CD4-positive, alpha-beta T cell (primary cell): ENCODE measurements around the gene SYNGR2. TPM values are rescaled to one million over a fixed set of nuclear protein-coding genes. Genes with fewer than 3 reads are reported as not detected.

ENCODE experiments used
- ATAC-seq: fragments of 200-7000 bp; cut with Tn5 transposase; one replicate; pipeline ENCODE4 v1.10.0; 2022; ENCODE audit warnings: mild to moderate bottlenecking; ENCODE audit not compliant: poor library complexity
- CTCF ChIA-PET: fragments of 350-600 bp; sonication (Branson Sonifier 250); formaldehyde crosslinking; loops from one replicate; lab custom pipeline; 2021; ENCODE audit warnings: antibody characterized with exemption, inconsistent platforms; lab: Charles Lee
- POLR2A ChIA-PET: fragments of 350-600 bp; sonication (Branson Sonifier 250); formaldehyde crosslinking; loops from one replicate; lab custom pipeline; 2021; ENCODE audit warnings: antibody characterized with exemption, inconsistent platforms; lab: Charles Lee
- DNase-seq, 14 experiments: peaks; one replicate each; pipeline ENCODE4 v3.0.0-alpha.2; 2013 to 2020; ENCODE audit warnings: mixed read lengths in 2 of 14
- H3K27ac ChIP-seq, 2 donors: one replicate each; pipeline versions ENCODE4 v1.5.1 to v1.7.0; 2013; ENCODE audit warnings: low read length in 2 of 2, low read depth in 1 of 2, mild to moderate bottlenecking in 1 of 2
- H3K27me3 ChIP-seq, 2 experiments: 1 replicate in 1 of 2; 2 replicates in 1 of 2; pipeline versions ENCODE4 v1.6.1 to v1.7.0; 2013; ENCODE audit warnings: low read length in 2 of 2, control low read depth in 1 of 2, mild to moderate bottlenecking in 1 of 2, moderate library complexity in 1 of 2; ENCODE audit not compliant: insufficient read depth in 2 of 2, control insufficient read depth in 1 of 2
- H3K36me3 ChIP-seq: one replicate; pipeline ENCODE4 v1.6.1; 2013; ENCODE audit warnings: low read length, control low read depth; ENCODE audit not compliant: insufficient read depth
- H3K4me1 ChIP-seq: one replicate; pipeline ENCODE4 v1.6.1; 2013; ENCODE audit warnings: low read length, control low read depth; ENCODE audit not compliant: insufficient read depth
- H3K4me3 ChIP-seq: one replicate; pipeline ENCODE4 v1.5.1; 2013; ENCODE audit warnings: mild to moderate bottlenecking, low read length, moderate library complexity
- H3K9me3 ChIP-seq, 2 experiments: 1 replicate in 1 of 2; 2 replicates in 1 of 2; pipeline versions ENCODE4 v1.6.1 to v1.7.0; 2013; ENCODE audit warnings: low read length in 2 of 2, mild to moderate bottlenecking in 2 of 2, control low read depth in 1 of 2, moderate library complexity in 1 of 2; ENCODE audit not compliant: control insufficient read depth in 1 of 2, insufficient read depth in 1 of 2
- H3K27ac Mint-ChIP-seq: one replicate; pipeline ENCODE4 v1.8.0; 2020; ENCODE audit warnings: mixed read lengths
- H3K27me3 Mint-ChIP-seq: one replicate; pipeline ENCODE4 v1.8.0; 2021; ENCODE audit warnings: mixed read lengths
- H3K36me3 Mint-ChIP-seq: one replicate; pipeline ENCODE4 v1.8.0; 2021; ENCODE audit warnings: low read depth, mixed read lengths
- H3K4me1 Mint-ChIP-seq: one replicate; pipeline ENCODE4 v1.8.0; 2021; ENCODE audit warnings: low read depth, mixed read lengths
- H3K4me3 Mint-ChIP-seq: one replicate; pipeline ENCODE4 v1.8.0; 2020; ENCODE audit warnings: mild to moderate bottlenecking, mixed read lengths
- H3K9me3 Mint-ChIP-seq: one replicate; pipeline ENCODE4 v1.8.0; 2020; ENCODE audit warnings: mixed read lengths
- intact Hi-C, 2 experiments: fragments of 100-400 bp; cut with DNase I in 1 of 2; cut with micrococcal nuclease in 1 of 2; formaldehyde crosslinking; loops; one replicate each; pipeline versions ENCODE4 v1.15.1 to v1.9.0; 2023 to 2025; cut with DNase I, micrococcal nuclease
- total RNA-seq, 174 experiments: library from RNA in 2 of 174; stranded (reverse) in 2 of 174; gene quantifications; one replicate each; pipeline ENCODE4 v1.2.3 and lab custom pipeline; 2021 to 2026
- TF ChIP-seq, protein P1 (sequence below): fragments of 200-600 bp; IDR thresholded peaks from one replicate; pipeline ENCODE4 v1.8.0; 2022; ENCODE audit warnings: antibody characterized with exemption, mild to moderate bottlenecking

SYNGR2 gene
- total RNA-seq, 2 experiments from 2014 or later = 34.9 to 41.3 TPM

DNA sequence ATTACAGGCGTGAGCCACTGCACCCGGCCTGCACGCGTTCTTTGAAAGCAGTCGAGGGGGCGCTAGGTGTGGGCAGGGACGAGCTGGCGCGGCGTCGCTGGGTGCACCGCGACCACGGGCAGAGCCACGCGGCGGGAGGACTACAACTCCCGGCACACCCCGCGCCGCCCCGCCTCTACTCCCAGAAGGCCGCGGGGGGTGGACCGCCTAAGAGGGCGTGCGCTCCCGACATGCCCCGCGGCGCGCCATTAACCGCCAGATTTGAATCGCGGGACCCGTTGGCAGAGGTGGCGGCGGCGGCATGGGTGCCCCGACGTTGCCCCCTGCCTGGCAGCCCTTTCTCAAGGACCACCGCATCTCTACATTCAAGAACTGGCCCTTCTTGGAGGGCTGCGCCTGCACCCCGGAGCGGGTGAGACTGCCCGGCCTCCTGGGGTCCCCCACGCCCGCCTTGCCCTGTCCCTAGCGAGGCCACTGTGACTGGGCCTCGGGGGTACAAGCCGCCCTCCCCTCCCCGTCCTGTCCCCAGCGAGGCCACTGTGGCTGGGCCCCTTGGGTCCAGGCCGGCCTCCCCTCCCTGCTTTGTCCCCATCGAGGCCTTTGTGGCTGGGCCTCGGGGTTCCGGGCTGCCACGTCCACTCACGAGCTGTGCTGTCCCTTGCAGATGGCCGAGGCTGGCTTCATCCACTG lies 45.8 kb downstream of the SYNGR2 start, which contains the start of gene BIRC5:
BIRC5 (plus strand) TSS at position 238 of the 690 bp plus-strand sequence; CDS start at position 302, 64 bp downstream.
- no peaks in the 10 kb centered on the region for H3K27me3 Mint-ChIP-seq
- CTCF ChIA-PET = no interaction called here
- no peak within 1 kb of the TSS for H3K4me3 Mint-ChIP-seq
- no peaks in the 10 kb centered on the region for H3K36me3 ChIP-seq
- no peak within 1 kb of the TSS for H3K27ac Mint-ChIP-seq
- intact Hi-C loops = loop anchor here in 1 of 2 experiments (1.0 to 2.0 kb wide), 2 partner anchors 40 to 45 kb away; partner anchors contain the start of gene SYNGR2
- DNase-seq (peak; percentile 84 to 94 (median 89)), ATAC-seq (peak; percentile 100)
- peak within 1 kb of the TSS; percentile 58 for H3K4me3 ChIP-seq
- POLR2A ChIA-PET = no interaction called here
- no peaks in the 10 kb centered on the region for H3K4me1 Mint-ChIP-seq
- no peaks in the 10 kb centered on the region for H3K9me3 Mint-ChIP-seq
- H3K27me3 ChIP-seq = no peaks in the 10 kb centered on the region
- no peaks in the 10 kb centered on the region for H3K9me3 ChIP-seq
- H3K4me1 ChIP-seq = peaks cover 13% of the 10 kb centered on the region
- H3K36me3 Mint-ChIP-seq = no peaks in the 10 kb centered on the region
- TF ChIP-seq, protein P1, sequence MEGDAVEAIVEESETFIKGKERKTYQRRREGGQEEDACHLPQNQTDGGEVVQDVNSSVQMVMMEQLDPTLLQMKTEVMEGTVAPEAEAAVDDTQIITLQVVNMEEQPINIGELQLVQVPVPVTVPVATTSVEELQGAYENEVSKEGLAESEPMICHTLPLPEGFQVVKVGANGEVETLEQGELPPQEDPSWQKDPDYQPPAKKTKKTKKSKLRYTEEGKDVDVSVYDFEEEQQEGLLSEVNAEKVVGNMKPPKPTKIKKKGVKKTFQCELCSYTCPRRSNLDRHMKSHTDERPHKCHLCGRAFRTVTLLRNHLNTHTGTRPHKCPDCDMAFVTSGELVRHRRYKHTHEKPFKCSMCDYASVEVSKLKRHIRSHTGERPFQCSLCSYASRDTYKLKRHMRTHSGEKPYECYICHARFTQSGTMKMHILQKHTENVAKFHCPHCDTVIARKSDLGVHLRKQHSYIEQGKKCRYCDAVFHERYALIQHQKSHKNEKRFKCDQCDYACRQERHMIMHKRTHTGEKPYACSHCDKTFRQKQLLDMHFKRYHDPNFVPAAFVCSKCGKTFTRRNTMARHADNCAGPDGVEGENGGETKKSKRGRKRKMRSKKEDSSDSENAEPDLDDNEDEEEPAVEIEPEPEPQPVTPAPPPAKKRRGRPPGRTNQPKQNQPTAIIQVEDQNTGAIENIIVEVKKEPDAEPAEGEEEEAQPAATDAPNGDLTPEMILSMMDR = no peak
- no peak within 1 kb of the TSS for H3K27ac ChIP-seq

DNA sequence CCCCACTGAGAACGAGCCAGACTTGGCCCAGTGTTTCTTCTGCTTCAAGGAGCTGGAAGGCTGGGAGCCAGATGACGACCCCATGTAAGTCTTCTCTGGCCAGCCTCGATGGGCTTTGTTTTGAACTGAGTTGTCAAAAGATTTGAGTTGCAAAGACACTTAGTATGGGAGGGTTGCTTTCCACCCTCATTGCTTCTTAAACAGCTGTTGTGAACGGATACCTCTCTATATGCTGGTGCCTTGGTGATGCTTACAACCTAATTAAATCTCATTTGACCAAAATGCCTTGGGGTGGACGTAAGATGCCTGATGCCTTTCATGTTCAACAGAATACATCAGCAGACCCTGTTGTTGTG lies 46.3 kb downstream of the SYNGR2 start:
- DNase-seq = no peak
- Mint-ChIP-seq H3K36me3 (no peaks in the 10 kb centered on the region), H3K4me1 (no peaks in the 10 kb centered on the region), H3K9me3 (no peaks in the 10 kb centered on the region), H3K27me3 (no peaks in the 10 kb centered on the region), H3K27ac (no peak overlapping the region), H3K4me3 (no peak overlapping the region)
- ATAC-seq = no peak
- Histone ChIP-seq H3K4me3 (peak overlapping the region; percentile 58), H3K27me3 (no peaks in the 10 kb centered on the region), H3K27ac (no peak overlapping the region), H3K4me1 (peaks cover 13% of the 10 kb centered on the region), H3K36me3 (no peaks in the 10 kb centered on the region), H3K9me3 (no peaks in the 10 kb centered on the region)
- intact Hi-C loops = loop anchor here in 1 of 2 experiments (1.0 to 2.0 kb wide), 2 partner anchors 40 to 46 kb away; partner anchors contain the start of gene SYNGR2
- POLR2A ChIA-PET = no interaction called here
- TF ChIP-seq, protein P1 = no peak
- CTCF ChIA-PET = no interaction called here

DNA sequence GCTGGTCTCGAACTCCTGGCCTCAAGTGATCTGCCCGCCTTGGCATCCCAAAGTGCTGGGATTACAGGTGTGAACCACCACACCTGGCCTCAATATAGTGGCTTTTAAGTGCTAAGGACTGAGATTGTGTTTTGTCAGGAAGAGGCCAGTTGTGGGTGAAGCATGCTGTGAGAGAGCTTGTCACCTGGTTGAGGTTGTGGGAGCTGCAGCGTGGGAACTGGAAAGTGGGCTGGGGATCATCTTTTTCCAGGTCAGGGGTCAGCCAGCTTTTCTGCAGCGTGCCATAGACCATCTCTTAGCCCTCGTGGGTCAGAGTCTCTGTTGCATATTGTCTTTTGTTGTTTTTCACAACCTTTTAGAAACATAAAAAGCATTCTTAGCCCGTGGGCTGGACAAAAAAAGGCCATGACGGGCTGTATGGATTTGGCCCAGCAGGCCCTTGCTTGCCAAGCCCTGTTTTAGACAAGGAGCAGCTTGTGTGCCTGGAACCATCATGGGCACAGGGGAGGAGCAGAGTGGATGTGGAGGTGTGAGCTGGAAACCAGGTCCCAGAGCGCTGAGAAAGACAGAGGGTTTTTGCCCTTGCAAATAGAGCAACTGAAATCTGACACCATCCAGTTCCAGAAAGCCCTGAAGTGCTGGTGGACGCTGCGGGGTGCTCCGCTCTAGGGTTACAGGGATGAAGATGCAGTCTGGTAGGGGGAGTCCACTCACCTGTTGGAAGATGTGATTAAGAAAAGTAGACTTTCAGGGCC lies 51.2 kb downstream of the SYNGR2 start:
- no peak overlapping the region for H3K27ac ChIP-seq
- ATAC-seq (no peak), DNase-seq (no peak)
- H3K36me3 ChIP-seq = no peaks in the 10 kb centered on the region
- no peaks in the 10 kb centered on the region for H3K9me3 ChIP-seq
- no peaks in the 10 kb centered on the region for H3K9me3 Mint-ChIP-seq
- no peak overlapping the region for H3K4me3 ChIP-seq
- TF ChIP-seq, protein P1 = no peak
- no peak overlapping the region for H3K27ac Mint-ChIP-seq
- POLR2A ChIA-PET = no interaction called here
- peaks cover 10% of the 10 kb centered on the region for H3K4me1 Mint-ChIP-seq
- no peak overlapping the region for H3K4me3 Mint-ChIP-seq
- intact Hi-C loops = no loop called here
- no peaks in the 10 kb centered on the region for H3K27me3 ChIP-seq
- no peaks in the 10 kb centered on the region for H3K36me3 Mint-ChIP-seq
- no peaks in the 10 kb centered on the region for H3K27me3 Mint-ChIP-seq
- peaks cover 6% of the 10 kb centered on the region for H3K4me1 ChIP-seq
- CTCF ChIA-PET = no interaction called here

Other genes with a start within 250 kb of the SYNGR2 start
- gene TNRC6C, start 209.9 kb upstream of the SYNGR2 start, total RNA-seq = 10 to 100 TPM; 50.7 to 57.3 TPM
- gene TMC6, start 39.8 kb upstream of the SYNGR2 start, total RNA-seq = 100 to 1,000 TPM; 645 to 659 TPM
- 100 to 1,000 TPM; 567 to 577 TPM for gene TMC8, start 37.8 kb upstream of the SYNGR2 start, total RNA-seq
- gene C17orf99, start 22.2 kb upstream of the SYNGR2 start, total RNA-seq = not detected
- under 1 TPM; 0.78 to 0.88 TPM for gene TK1, start 18.5 kb downstream of the SYNGR2 start, total RNA-seq
- gene AFMID, start 18.8 kb downstream of the SYNGR2 start, total RNA-seq = under 1 TPM; 0.42 to 0.60 TPM
- gene BIRC5, start 45.7 kb downstream of the SYNGR2 start, total RNA-seq = under 1 TPM; 0.39 to 0.41 TPM
- not detected for gene TMEM235, start 63.0 kb downstream of the SYNGR2 start, total RNA-seq
- gene SOCS3, start 191.5 kb downstream of the SYNGR2 start, total RNA-seq = 100 to 1,000 TPM; 414 to 427 TPM
- 10 to 100 TPM; 40.9 to 45.3 TPM for gene PGS1, start 210.1 kb downstream of the SYNGR2 start, total RNA-seq